SK-N-SH (cell line): Measurements from ENCODE around the gene TBX1. TPM values are rescaled to one million over a fixed set of nuclear protein-coding genes. Genes with fewer than 3 reads are reported as not detected.

Experiments
- CTCF ChIA-PET: fragments of 300-600, 350-600 bp; formaldehyde crosslinking; extraction: SDS; loops from one replicate; lab custom pipeline; 2021; lab: Yijun Ruan, JAX
- POLR2A ChIA-PET: fragments of 350-600 bp; sonication (Branson Sonifier 250); formaldehyde crosslinking; extraction: SDS; loops from one replicate; lab custom pipeline; 2020; ENCODE audit warnings: antibody characterized with exemption, inconsistent platforms; lab: Yijun Ruan, JAX
- DNase-seq: peaks from one replicate; pipeline ENCODE4 v3.0.0; 2012
- H2AFZ ChIP-seq: fragments of 200-600 bp; sonication (generic); 2 replicates; pipeline ENCODE4 v1.8.1; 2016; ENCODE audit warnings: antibody characterized with exemption, mild to moderate bottlenecking, low read depth
- H3F3A ChIP-seq: fragments of 200-600 bp; sonication (generic); replicated peaks from 2 replicates; pipeline ENCODE3; 2016; ENCODE audit warnings: antibody characterized with exemption, mild to moderate bottlenecking; ENCODE audit not compliant: insufficient read depth
- H3K27ac ChIP-seq, 2 experiments: fragments of 200-500 bp in 1 of 2; fragments of 200-600 bp in 1 of 2; sonication (Bioruptor generic) in 1 of 2; sonication (generic), shearing (Covaris generic) in 1 of 2; 2 replicates each; pipeline versions ENCODE4 v1.5.1 to v1.6.1; 2014 to 2016; ENCODE audit warnings: low read depth in 2 of 2, inconsistent platforms in 1 of 2, low read length in 1 of 2, mild to moderate bottlenecking in 1 of 2, mixed read lengths in 1 of 2
- H3K27me3 ChIP-seq: fragments of 200-600 bp; sonication (generic), shearing (Covaris generic); 2 replicates; pipeline ENCODE4 v1.6.1; 2016; ENCODE audit warnings: mixed run types; ENCODE audit not compliant: insufficient read depth
- H3K36me3 ChIP-seq, 2 experiments: fragments of 200-500 bp in 1 of 2; fragments of 200-600 bp in 1 of 2; sonication (Bioruptor generic) in 1 of 2; sonication (generic) in 1 of 2; replicated peaks in 1 of 2; 2 replicates each; pipeline versions ENCODE3 to v1.5.1; 2014 to 2016; ENCODE audit warnings: low read length in 1 of 2, mild to moderate bottlenecking in 1 of 2; ENCODE audit not compliant: insufficient read depth in 2 of 2, control insufficient read depth in 1 of 2
- H3K4me1 ChIP-seq, 2 experiments: fragments of 200-500 bp in 1 of 2; fragments of 200-600 bp in 1 of 2; sonication (Bioruptor generic) in 1 of 2; sonication (generic), shearing (Covaris generic) in 1 of 2; 2 replicates each; pipeline versions ENCODE4 v1.5.1 to v1.6.1; 2014 to 2016; ENCODE audit warnings: low read depth in 1 of 2, low read length in 1 of 2, mixed run types in 1 of 2; ENCODE audit not compliant: insufficient read depth in 2 of 2, control insufficient read depth in 1 of 2
- H3K4me2 ChIP-seq: fragments of 200-600 bp; sonication (generic), shearing (Covaris generic); 2 replicates; pipeline ENCODE4 v1.6.1; 2017; ENCODE audit warnings: mixed run types
- H3K4me3 ChIP-seq, 2 experiments: fragments of 200-500 bp in 1 of 2; fragments of 200-600 bp in 1 of 2; sonication (Bioruptor generic) in 1 of 2; sonication (generic), shearing (Covaris generic) in 1 of 2; 2 replicates each; pipeline versions ENCODE4 v1.5.1 to v1.8.1; 2014 to 2016; ENCODE audit warnings: low read depth in 2 of 2, inconsistent platforms in 1 of 2, low read length in 1 of 2, mild to moderate bottlenecking in 1 of 2, mixed read lengths in 1 of 2, moderate library complexity in 1 of 2
- H3K79me2 ChIP-seq: fragments of 200-600 bp; sonication (generic); 2 replicates; pipeline ENCODE4 v1.8.1; 2017; ENCODE audit warnings: mild to moderate bottlenecking; ENCODE audit not compliant: insufficient read depth
- H3K9ac ChIP-seq: fragments of 200-600 bp; sonication (generic); 2 replicates; pipeline ENCODE4 v1.6.1; 2017; ENCODE audit warnings: mixed run types
- H3K9me2 ChIP-seq: fragments of 200-600 bp; sonication (generic); 2 replicates; pipeline ENCODE4 v1.6.1; 2017; ENCODE audit warnings: mixed run types
- H3K9me3 ChIP-seq: fragments of 200-600 bp; sonication (generic); 2 replicates; pipeline ENCODE4 v1.6.1; 2017; ENCODE audit warnings: mixed run types, mild to moderate bottlenecking, moderate library complexity
- H4K20me1 ChIP-seq: fragments of 200-600 bp; sonication (generic); 2 replicates; pipeline ENCODE4 v1.6.1; 2017; ENCODE audit warnings: mild to moderate bottlenecking, mixed run types; ENCODE audit not compliant: insufficient read depth
- ELF1 ChIP-seq: IDR thresholded peaks from 2 replicates; pipeline ENCODE4 v1.4.0; 2012
- FOXJ3 ChIP-seq: sonication (generic); formaldehyde crosslinking; IDR thresholded peaks from 2 replicates; pipeline ENCODE4 v1.5.1; 2020; ENCODE audit warnings: mild to moderate bottlenecking, missing genetic modification reagents
- GABPA ChIP-seq: IDR thresholded peaks from 2 replicates; pipeline ENCODE4 v1.4.0; 2012; ENCODE audit warnings: low read depth, mild to moderate bottlenecking
- GATA2 ChIP-seq: sonication (generic); formaldehyde crosslinking; IDR thresholded peaks from 2 replicates; pipeline ENCODE4 v1.5.0; 2020; ENCODE audit warnings: mild to moderate bottlenecking, missing genetic modification reagents
- IRF3 ChIP-seq: fragments of 150-350 bp; IDR thresholded peaks from 2 replicates; pipeline ENCODE4 v1.6.1; 2016; ENCODE audit warnings: mild to moderate bottlenecking, low read depth, low read length
- JUND ChIP-seq: IDR thresholded peaks from 2 replicates; pipeline ENCODE4 v1.4.0; 2012
- MAX ChIP-seq: IDR thresholded peaks from 2 replicates; pipeline ENCODE4 v1.4.0; 2012; ENCODE audit warnings: low read depth
- MEF2A ChIP-seq: IDR thresholded peaks from 2 replicates; pipeline ENCODE4 v1.4.0; 2012; ENCODE audit warnings: low read depth, borderline replicate concordance
- NFIC ChIP-seq: IDR thresholded peaks from 2 replicates; pipeline ENCODE4 v1.4.0; 2012; ENCODE audit warnings: borderline replicate concordance
- RAD21 ChIP-seq: IDR thresholded peaks from 2 replicates; pipeline ENCODE4 v1.6.1; 2012; ENCODE audit warnings: mild to moderate bottlenecking, low read length
- RXRA ChIP-seq: IDR thresholded peaks from 2 replicates; pipeline ENCODE4 v1.4.0; 2012; ENCODE audit warnings: low read depth, mild to moderate bottlenecking, borderline replicate concordance
- SIN3A ChIP-seq: IDR thresholded peaks from 2 replicates; pipeline ENCODE4 v1.6.1; 2012; ENCODE audit warnings: low read depth, mild to moderate bottlenecking, low read length, moderate library complexity, borderline replicate concordance
- SMC3 ChIP-seq: IDR thresholded peaks from 2 replicates; pipeline ENCODE4 v1.6.1; 2012; ENCODE audit warnings: low read depth, low read length, improper control_type of control experiment
- TCF12 ChIP-seq: IDR thresholded peaks from 2 replicates; pipeline ENCODE4 v1.4.0; 2012
- TEAD4 ChIP-seq: IDR thresholded peaks from 2 replicates; pipeline ENCODE4 v1.4.0; 2012; ENCODE audit warnings: mild to moderate bottlenecking, borderline replicate concordance; ENCODE audit not compliant: insufficient read depth
- USF1 ChIP-seq: IDR thresholded peaks from 2 replicates; pipeline ENCODE4 v1.4.0; 2012; ENCODE audit warnings: low read depth, borderline replicate concordance
- USF2 ChIP-seq: fragments of 150-350 bp; IDR thresholded peaks from 2 replicates; pipeline ENCODE4 v1.6.1; 2017; ENCODE audit warnings: antibody characterized with exemption, low read length, low read depth, borderline replicate concordance
- YY1 ChIP-seq: IDR thresholded peaks from 2 replicates; pipeline ENCODE4 v1.4.0; 2012; ENCODE audit warnings: low read depth, mild to moderate bottlenecking
- WGBS: methylation state at CpG from one replicate; pipeline ENCODE4 v1.1.6; 2017; ENCODE audit warnings: low lambda C conversion rate; 5-methylcytosine and 5-hydroxymethylcytosine counted together
- polyA plus RNA-seq, 3 experiments: library from polyadenylated mRNA; depleted of rRNA; stranded (reverse); fragments of >200 nt; gene quantifications; 2 replicates each; pipeline ENCODE4 v1.2.3, GENCODE V29; 2012

TBX1 gene
- polyA plus RNA-seq, 1 of the 3 experiments (the other 2 are of a cell fraction): not detected

GRCh38 chr22:19787849-19788141, 27.2 kb downstream of the TBX1 start:
- peaks cover 0 to 3% of the 10 kb centered on the region in 2 experiments for H3K36me3 ChIP-seq
- H3K9me3 ChIP-seq: no peaks in the 10 kb centered on the region
- no peak overlapping the region for H3K9ac ChIP-seq
- H2AFZ ChIP-seq: no peak overlapping the region
- H3K4me2 ChIP-seq: no peak overlapping the region
- H4K20me1 ChIP-seq: no peaks in the 10 kb centered on the region
- no peak overlapping the region for H3K27ac ChIP-seq
- no peaks in the 10 kb centered on the region for H3K27me3 ChIP-seq
- no peaks in the 10 kb centered on the region for H3K9me2 ChIP-seq
- ChIA-PET CTCF (interaction anchor here (1.0 to 2.7 kb wide), 3 partner anchors 58 to 122 kb away, joined by 3 to 9 read pairs (median 6); no protein-coding TSS in a partner anchor), POLR2A (interaction anchor here (1.0 kb wide), 1 partner anchor 11 kb away, joined by 3 read pairs; no protein-coding TSS in a partner anchor)
- TF ChIP-seq USF1 (no peak), IRF3 (no peak), SMC3 (no peak), SIN3A (no peak), USF2 (no peak), NFIC (no peak)
- DNase-seq: no peak
- no peak overlapping the region for H3K4me3 ChIP-seq
- no peaks in the 10 kb centered on the region for H3K4me1 ChIP-seq
- 98% methylated on average over 6 of the region's 9 CpGs for WGBS
- H3F3A ChIP-seq: no peaks in the 10 kb centered on the region
- no peaks in the 10 kb centered on the region for H3K79me2 ChIP-seq

GRCh38 chr22:19788661-19789225, 28.2 kb downstream of the TBX1 start:
- Histone ChIP-seq H3K79me2 (no peaks in the 10 kb centered on the region), H3K4me3 (no peak overlapping the region), H3K27me3 (no peaks in the 10 kb centered on the region), H3K4me1 (no peaks in the 10 kb centered on the region), H3K9ac (no peak overlapping the region), H4K20me1 (no peaks in the 10 kb centered on the region), H2AFZ (no peak overlapping the region), H3F3A (no peaks in the 10 kb centered on the region), H3K9me2 (no peaks in the 10 kb centered on the region), H3K9me3 (no peaks in the 10 kb centered on the region), H3K4me2 (no peak overlapping the region), H3K27ac (no peak overlapping the region), H3K36me3 (peaks cover 0 to 3% of the 10 kb centered on the region in 2 experiments)
- POLR2A ChIA-PET: no interaction called here
- CTCF ChIA-PET: interaction anchor here (1.0 to 2.1 kb wide), 2 partner anchors 58 to 116 kb away, joined by 3 to 6 read pairs; no protein-coding TSS in a partner anchor
- TF ChIP-seq TEAD4 (no peak), JUND (no peak), MEF2A (no peak), RAD21 (no peak), GATA2 (CRISPR knock-in tag) (no peak), IRF3 (no peak), YY1 (no peak), TCF12 (no peak), GABPA (no peak), SIN3A (no peak), MAX (no peak), ELF1 (no peak), FOXJ3 (CRISPR knock-in tag) (no peak), NFIC (no peak), RXRA (no peak)
- WGBS: 99% methylated on average over 27 of the region's 34 CpGs
- DNase-seq: no peak
